WTC11 (cell line): ENCODE results near the gene EDIL3. TPM values are rescaled to one million over a fixed set of nuclear protein-coding genes. Genes with fewer than 3 reads are reported as not detected.

Experiments
- ATAC-seq: fragments of 200-7000 bp; cut with Tn5 transposase; 2 replicates; pipeline ENCODE4 v1.10.0; 2021; ENCODE audit warnings: mild to moderate bottlenecking, moderate library complexity
- CTCF ChIA-PET: fragments of 300-600 bp; sonication (Branson Sonifier 250); formaldehyde crosslinking; loops from one replicate; lab custom pipeline; 2021; ENCODE audit warnings: antibody characterized with exemption; lab: Charles Lee
- POLR2A ChIA-PET: fragments of 350-600 bp; sonication (Branson Sonifier 250); formaldehyde crosslinking; loops from one replicate; lab custom pipeline; 2021; ENCODE audit warnings: antibody characterized with exemption; lab: Charles Lee
- DNase-seq: peaks from one replicate; pipeline ENCODE4 v3.0.0; 2021; ENCODE audit warnings: low spot score
- H3K27ac Mint-ChIP-seq: 2 replicates; pipeline ENCODE4 v1.8.0; 2021; ENCODE audit warnings: mixed read lengths
- H3K27me3 Mint-ChIP-seq: 2 replicates; pipeline ENCODE4 v1.8.0; 2021; ENCODE audit warnings: low read depth, mild to moderate bottlenecking, moderate library complexity, mixed read lengths
- H3K36me3 Mint-ChIP-seq: 2 replicates; pipeline ENCODE4 v1.8.0; 2021; ENCODE audit warnings: mixed read lengths
- H3K4me1 Mint-ChIP-seq: 2 replicates; pipeline ENCODE4 v1.8.0; 2022; ENCODE audit warnings: mixed read lengths
- H3K4me3 Mint-ChIP-seq: 2 replicates; pipeline ENCODE4 v1.8.0; 2021; ENCODE audit warnings: mild to moderate bottlenecking, moderate library complexity, mixed read lengths
- H3K9me3 Mint-ChIP-seq: 2 replicates; pipeline ENCODE4 v1.8.0; 2021; ENCODE audit warnings: mixed read lengths
- ARID4B ChIP-seq: sonication (generic); formaldehyde crosslinking; IDR thresholded peaks from 2 replicates; pipeline ENCODE4 v1.8.0; 2023; ENCODE audit warnings: missing genetic modification reagents, mild to moderate bottlenecking, borderline replicate concordance
- ELF4 ChIP-seq: sonication (generic); formaldehyde crosslinking; IDR thresholded peaks from 2 replicates; pipeline ENCODE4 v1.8.1; 2022; ENCODE audit warnings: low read depth, mild to moderate bottlenecking, moderate library complexity, missing genetic modification reagents
- ESRRA ChIP-seq: sonication (generic); formaldehyde crosslinking; IDR thresholded peaks from 2 replicates; pipeline ENCODE4 v1.8.1; 2022; ENCODE audit warnings: mild to moderate bottlenecking, missing genetic modification reagents, borderline replicate concordance
- FOXJ3 ChIP-seq: sonication (generic); formaldehyde crosslinking; IDR thresholded peaks from 2 replicates; pipeline ENCODE4 v1.9.0; 2021; ENCODE audit warnings: missing genetic modification reagents, mild to moderate bottlenecking, borderline replicate concordance
- HMGA2 ChIP-seq: fragments of 250-450 bp; sonication (Bioruptor Pico); IDR thresholded peaks from 2 replicates; pipeline ENCODE4 v1.4.0; 2021; ENCODE audit warnings: mild to moderate bottlenecking, moderate library complexity
- MAX ChIP-seq: sonication (generic); formaldehyde crosslinking; IDR thresholded peaks from 2 replicates; pipeline ENCODE4 v1.8.0; 2022; ENCODE audit warnings: mild to moderate bottlenecking, missing genetic modification reagents
- MXD4 ChIP-seq: fragments of 250-450 bp; sonication (Bioruptor Pico); IDR thresholded peaks from 2 replicates; pipeline ENCODE4 v1.8.0; 2021; ENCODE audit warnings: mild to moderate bottlenecking, moderate library complexity, borderline replicate concordance
- NFATC4 ChIP-seq: fragments of 250-450 bp; sonication (Bioruptor Pico); IDR thresholded peaks from 2 replicates; pipeline ENCODE4 v1.9.0; 2021; ENCODE audit warnings: mild to moderate bottlenecking
- NFYB ChIP-seq: sonication (generic); formaldehyde crosslinking; conservative IDR thresholded peaks from 2 replicates; pipeline ENCODE4 v1.8.0; 2022; ENCODE audit warnings: low read depth, missing genetic modification reagents
- RELA ChIP-seq: sonication (generic); formaldehyde crosslinking; IDR thresholded peaks from 2 replicates; pipeline ENCODE4 v1.8.1; 2022; ENCODE audit warnings: missing genetic modification reagents, mild to moderate bottlenecking, borderline replicate concordance
- TEAD1 ChIP-seq: sonication (generic); formaldehyde crosslinking; IDR thresholded peaks from 2 replicates; pipeline ENCODE4 v1.8.0; 2022; ENCODE audit warnings: mild to moderate bottlenecking, missing genetic modification reagents
- TEAD4 ChIP-seq: sonication (generic); formaldehyde crosslinking; IDR thresholded peaks from 2 replicates; pipeline ENCODE4 v1.8.0; 2022; ENCODE audit warnings: mild to moderate bottlenecking, missing genetic modification reagents
- ZBTB43 ChIP-seq: sonication (generic); formaldehyde crosslinking; IDR thresholded peaks from 2 replicates; pipeline ENCODE4 v1.8.1; 2023; ENCODE audit warnings: mild to moderate bottlenecking, missing genetic modification reagents
- ZNF317 ChIP-seq: sonication (generic); formaldehyde crosslinking; IDR thresholded peaks from 2 replicates; pipeline ENCODE4 v1.8.1; 2023; ENCODE audit warnings: low read depth, mild to moderate bottlenecking, moderate library complexity, missing genetic modification reagents, borderline replicate concordance
- total RNA-seq: library from RNA; stranded (reverse); gene quantifications from 3 replicates; pipeline ENCODE4 v1.2.3, GENCODE V29; 2021
- TF ChIP-seq, protein P1 (sequence below): fragments of 250-450 bp; sonication (Bioruptor Pico); IDR thresholded peaks from 2 replicates; pipeline ENCODE4 v1.8.0; 2021; ENCODE audit warnings: mild to moderate bottlenecking
- TF ChIP-seq, protein P2 (sequence below): sonication (generic); formaldehyde crosslinking; IDR thresholded peaks from 2 replicates; pipeline ENCODE4 v1.8.1; 2022; ENCODE audit warnings: low read depth, missing genetic modification reagents, borderline replicate concordance
- TF ChIP-seq, protein P3 (sequence below): sonication (generic); formaldehyde crosslinking; IDR thresholded peaks from 2 replicates; pipeline ENCODE4 v1.8.0; 2022; ENCODE audit warnings: missing genetic modification reagents

The EDIL3 gene
- total RNA-seq, 1 experiment from 2014 or later: 48.3 TPM

- TF ChIP-seq RELA: no peak
Measured at GRCh38 chr5:84419742-84420141, 35.1 kb upstream of the EDIL3 start (continued).

DNA sequence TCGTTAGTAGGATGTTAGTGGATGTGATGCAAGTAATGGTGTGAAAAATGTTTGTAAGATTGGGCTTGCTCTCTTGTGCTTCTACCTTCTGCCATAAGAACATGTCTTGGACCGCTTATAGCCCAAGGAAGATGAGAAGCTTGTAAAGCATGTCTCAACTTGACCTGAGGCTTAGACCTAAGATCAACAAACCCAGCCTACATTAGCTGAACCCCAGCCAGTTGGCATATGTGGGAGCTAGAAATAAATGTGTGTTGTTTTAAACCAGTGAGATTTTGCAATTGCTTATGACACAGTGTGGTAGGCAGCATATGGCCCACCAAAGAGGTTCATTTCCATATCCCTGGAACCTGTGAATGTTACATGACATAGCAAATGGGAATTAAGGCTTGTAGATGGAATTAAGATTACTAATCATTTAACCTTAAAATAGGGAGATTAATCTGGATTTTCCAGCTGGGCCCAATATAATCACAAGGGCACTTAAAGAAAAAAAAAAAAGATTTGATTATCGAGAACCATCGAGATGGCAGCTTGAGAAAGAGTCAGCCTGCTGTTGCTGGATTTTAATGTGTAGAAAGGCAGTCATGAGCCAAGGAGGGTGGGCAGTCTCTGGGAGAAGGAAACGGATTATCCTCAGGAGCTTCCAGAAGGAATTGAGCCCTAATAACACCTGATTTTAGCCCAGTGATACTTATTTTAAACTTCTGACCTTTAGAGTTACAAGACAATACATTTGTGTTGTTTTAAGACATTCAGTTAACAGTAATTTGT is 27.3 kb upstream of the EDIL3 start:
- no peak for ATAC-seq

GRCh38 chr5:84406111-84406510 is 21.4 kb upstream of the EDIL3 start:
- H3K36me3 Mint-ChIP-seq: no peaks in the 10 kb centered on the region
- POLR2A ChIA-PET: no interaction called here
- no peaks in the 10 kb centered on the region for H3K9me3 Mint-ChIP-seq
- ATAC-seq: no peak
- CTCF ChIA-PET: no interaction called here
- no peak for TF ChIP-seq ELF4
- no peak for TF ChIP-seq ZNF317 (CRISPR knock-in tag)
- TF ChIP-seq HMGA2 (CRISPR knock-in tag): peak; percentile 96
- TF ChIP-seq, all 79 proteins: peak for 1
- H3K27me3 Mint-ChIP-seq: no peaks in the 10 kb centered on the region
- no peak overlapping the region for H3K27ac Mint-ChIP-seq
- no peak overlapping the region for H3K4me3 Mint-ChIP-seq
- no peak for DNase-seq
- H3K4me1 Mint-ChIP-seq: peaks cover 10% of the 10 kb centered on the region

More for the DNA sequence above, 27.3 kb upstream of the EDIL3 start:
- Mint-ChIP-seq H3K4me1 (no peaks in the 10 kb centered on the region), H3K36me3 (peaks cover 8% of the 10 kb centered on the region; the same call in 1 of the 2 replicates), H3K4me3 (no peak overlapping the region), H3K27ac (no peak overlapping the region), H3K9me3 (peaks cover 13% of the 10 kb centered on the region), H3K27me3 (no peaks in the 10 kb centered on the region)
- CTCF ChIA-PET: no interaction called here
- POLR2A ChIA-PET: no interaction called here
- no peak for DNase-seq
- TF ChIP-seq, protein P1, sequence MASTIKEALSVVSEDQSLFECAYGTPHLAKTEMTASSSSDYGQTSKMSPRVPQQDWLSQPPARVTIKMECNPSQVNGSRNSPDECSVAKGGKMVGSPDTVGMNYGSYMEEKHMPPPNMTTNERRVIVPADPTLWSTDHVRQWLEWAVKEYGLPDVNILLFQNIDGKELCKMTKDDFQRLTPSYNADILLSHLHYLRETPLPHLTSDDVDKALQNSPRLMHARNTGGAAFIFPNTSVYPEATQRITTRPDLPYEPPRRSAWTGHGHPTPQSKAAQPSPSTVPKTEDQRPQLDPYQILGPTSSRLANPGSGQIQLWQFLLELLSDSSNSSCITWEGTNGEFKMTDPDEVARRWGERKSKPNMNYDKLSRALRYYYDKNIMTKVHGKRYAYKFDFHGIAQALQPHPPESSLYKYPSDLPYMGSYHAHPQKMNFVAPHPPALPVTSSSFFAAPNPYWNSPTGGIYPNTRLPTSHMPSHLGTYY (CRISPR knock-in tag): no peak

GRCh38 chr5:84403773-84404172 is 19.1 kb upstream of the EDIL3 start:
- H3K36me3 Mint-ChIP-seq: no peaks in the 10 kb centered on the region
- DNase-seq (no peak), ATAC-seq (no peak)
- H3K27me3 Mint-ChIP-seq: no peaks in the 10 kb centered on the region
- peaks cover 12% of the 10 kb centered on the region for H3K4me1 Mint-ChIP-seq
- POLR2A ChIA-PET: no interaction called here
- no peaks in the 10 kb centered on the region for H3K9me3 Mint-ChIP-seq
- no peak overlapping the region for H3K27ac Mint-ChIP-seq
- CTCF ChIA-PET: no interaction called here
- no peak overlapping the region for H3K4me3 Mint-ChIP-seq
- TF ChIP-seq, protein P2, sequence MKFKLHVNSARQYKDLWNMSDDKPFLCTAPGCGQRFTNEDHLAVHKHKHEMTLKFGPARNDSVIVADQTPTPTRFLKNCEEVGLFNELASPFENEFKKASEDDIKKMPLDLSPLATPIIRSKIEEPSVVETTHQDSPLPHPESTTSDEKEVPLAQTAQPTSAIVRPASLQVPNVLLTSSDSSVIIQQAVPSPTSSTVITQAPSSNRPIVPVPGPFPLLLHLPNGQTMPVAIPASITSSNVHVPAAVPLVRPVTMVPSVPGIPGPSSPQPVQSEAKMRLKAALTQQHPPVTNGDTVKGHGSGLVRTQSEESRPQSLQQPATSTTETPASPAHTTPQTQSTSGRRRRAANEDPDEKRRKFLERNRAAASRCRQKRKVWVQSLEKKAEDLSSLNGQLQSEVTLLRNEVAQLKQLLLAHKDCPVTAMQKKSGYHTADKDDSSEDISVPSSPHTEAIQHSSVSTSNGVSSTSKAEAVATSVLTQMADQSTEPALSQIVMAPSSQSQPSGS: no peak
- no peak for TF ChIP-seq MXD4 (CRISPR knock-in tag)
- no peak for TF ChIP-seq ELF4
- no peak for TF ChIP-seq FOXJ3 (CRISPR knock-in tag)
- no peak for TF ChIP-seq NFYB
- TF ChIP-seq TEAD1 (CRISPR knock-in tag): no peak
- no peak for TF ChIP-seq ESRRA (CRISPR knock-in tag)
- no peak for TF ChIP-seq NFATC4
- TF ChIP-seq TEAD4: no peak
- no peak for TF ChIP-seq ZBTB43
- no peak for TF ChIP-seq ARID4B (CRISPR knock-in tag)
- TF ChIP-seq MAX: no peak
- TF ChIP-seq, protein P3, sequence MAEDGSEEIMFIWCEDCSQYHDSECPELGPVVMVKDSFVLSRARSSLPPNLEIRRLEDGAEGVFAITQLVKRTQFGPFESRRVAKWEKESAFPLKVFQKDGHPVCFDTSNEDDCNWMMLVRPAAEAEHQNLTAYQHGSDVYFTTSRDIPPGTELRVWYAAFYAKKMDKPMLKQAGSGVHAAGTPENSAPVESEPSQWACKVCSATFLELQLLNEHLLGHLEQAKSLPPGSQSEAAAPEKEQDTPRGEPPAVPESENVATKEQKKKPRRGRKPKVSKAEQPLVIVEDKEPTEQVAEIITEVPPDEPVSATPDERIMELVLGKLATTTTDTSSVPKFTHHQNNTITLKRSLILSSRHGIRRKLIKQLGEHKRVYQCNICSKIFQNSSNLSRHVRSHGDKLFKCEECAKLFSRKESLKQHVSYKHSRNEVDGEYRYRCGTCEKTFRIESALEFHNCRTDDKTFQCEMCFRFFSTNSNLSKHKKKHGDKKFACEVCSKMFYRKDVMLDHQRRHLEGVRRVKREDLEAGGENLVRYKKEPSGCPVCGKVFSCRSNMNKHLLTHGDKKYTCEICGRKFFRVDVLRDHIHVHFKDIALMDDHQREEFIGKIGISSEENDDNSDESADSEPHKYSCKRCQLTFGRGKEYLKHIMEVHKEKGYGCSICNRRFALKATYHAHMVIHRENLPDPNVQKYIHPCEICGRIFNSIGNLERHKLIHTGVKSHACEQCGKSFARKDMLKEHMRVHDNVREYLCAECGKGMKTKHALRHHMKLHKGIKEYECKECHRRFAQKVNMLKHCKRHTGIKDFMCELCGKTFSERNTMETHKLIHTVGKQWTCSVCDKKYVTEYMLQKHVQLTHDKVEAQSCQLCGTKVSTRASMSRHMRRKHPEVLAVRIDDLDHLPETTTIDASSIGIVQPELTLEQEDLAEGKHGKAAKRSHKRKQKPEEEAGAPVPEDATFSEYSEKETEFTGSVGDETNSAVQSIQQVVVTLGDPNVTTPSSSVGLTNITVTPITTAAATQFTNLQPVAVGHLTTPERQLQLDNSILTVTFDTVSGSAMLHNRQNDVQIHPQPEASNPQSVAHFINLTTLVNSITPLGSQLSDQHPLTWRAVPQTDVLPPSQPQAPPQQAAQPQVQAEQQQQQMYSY (CRISPR knock-in tag): no peak
